OCI-LY7 (cell line): ENCODE results near the gene ANO1. TPM values are rescaled to one million over a fixed set of nuclear protein-coding genes. Genes with fewer than 3 reads are reported as not detected.

Experiments used
- BruUV-seq: library from RNA; stranded (reverse); fragments of 400-500 nt; replicated peaks from 2 replicates; lab custom pipeline; 2021; lab: Mats Ljungman, UMichigan
- CTCF ChIA-PET: fragments of 300-600 bp; sonication (Branson Sonifier 250); formaldehyde crosslinking; loops from one replicate; lab custom pipeline; 2022; ENCODE audit warnings: antibody characterized with exemption; ENCODE audit not compliant: unreplicated experiment; lab: Charles Lee
- POLR2A ChIA-PET: fragments of 300-600 bp; sonication (Branson Sonifier 250); formaldehyde crosslinking; loops from one replicate; lab custom pipeline; 2022; ENCODE audit warnings: antibody characterized with exemption; lab: Charles Lee
- DNase-seq: peaks from one replicate; pipeline ENCODE4 v3.0.0-alpha.2; 2015; ENCODE audit warnings: low spot score
- H2AFZ ChIP-seq: fragments of 200-600 bp; sonication (generic), shearing (Covaris generic); 2 replicates; pipeline ENCODE4 v1.6.1; 2014; ENCODE audit warnings: mild to moderate bottlenecking, antibody characterized with exemption, low read length, moderate library complexity
- H3K27ac ChIP-seq: fragments of 200-600 bp; sonication (generic); 2 replicates; pipeline ENCODE4 v1.5.1; 2014; ENCODE audit warnings: mixed run types, low read depth, mild to moderate bottlenecking, moderate library complexity, low read length, inconsistent platforms; ENCODE audit not compliant: poor library complexity, severe bottlenecking
- H3K36me3 ChIP-seq: fragments of 200-600 bp; sonication (generic); 2 replicates; pipeline ENCODE4 v1.6.1; 2014; ENCODE audit warnings: mild to moderate bottlenecking, antibody characterized with exemption, low read length, moderate library complexity, mixed read lengths; ENCODE audit not compliant: insufficient read depth
- H3K4me1 ChIP-seq: fragments of 200-600 bp; sonication (generic); 2 replicates; pipeline ENCODE4 v1.5.1; 2014; ENCODE audit warnings: mild to moderate bottlenecking, low read length; ENCODE audit not compliant: insufficient read depth, poor library complexity, severe bottlenecking
- H3K4me2 ChIP-seq: fragments of 200-600 bp; sonication (generic); 2 replicates; pipeline ENCODE4 v1.6.1; 2014; ENCODE audit warnings: mild to moderate bottlenecking, low read length
- H3K4me3 ChIP-seq: fragments of 200-600 bp; sonication (generic); 2 replicates; pipeline ENCODE4 v1.5.1; 2014; ENCODE audit warnings: mild to moderate bottlenecking, low read depth, low read length; ENCODE audit not compliant: poor library complexity, severe bottlenecking
- H3K79me2 ChIP-seq: fragments of 200-600 bp; sonication (generic); 2 replicates; pipeline ENCODE4 v1.6.1; 2016; ENCODE audit warnings: low read depth, mild to moderate bottlenecking, low read length, moderate library complexity, mixed read lengths; ENCODE audit not compliant: insufficient read depth
- H3K9me2 ChIP-seq: fragments of 200-600 bp; sonication (generic); 2 replicates; pipeline ENCODE4 v1.6.1; 2016; ENCODE audit warnings: mild to moderate bottlenecking, low read length, mixed read lengths; ENCODE audit not compliant: insufficient read depth
- H3K9me3 ChIP-seq: fragments of 200-600 bp; sonication (generic); 2 replicates; pipeline ENCODE4 v1.6.1; 2014; ENCODE audit warnings: mild to moderate bottlenecking, mixed run types, low read length, mixed read lengths
- H4K20me1 ChIP-seq: fragments of 200-600 bp; sonication (generic); 2 replicates; pipeline ENCODE4 v1.6.1; 2014; ENCODE audit warnings: mild to moderate bottlenecking, antibody characterized with exemption, low read length, moderate library complexity, mixed read lengths; ENCODE audit not compliant: insufficient read depth
- EZH2phosphoT487 ChIP-seq: fragments of 200-600 bp; sonication (generic); IDR thresholded peaks from 2 replicates; pipeline ENCODE4 v1.6.1; 2018; ENCODE audit warnings: low read depth, borderline replicate concordance, mild to moderate bottlenecking, mixed run types, antibody characterized with exemption, low read length, moderate library complexity, mixed read lengths
- intact Hi-C: fragments of 100-400 bp; cut with micrococcal nuclease; formaldehyde crosslinking; loops from one replicate; pipeline ENCODE4 v1.10.0; 2022; ENCODE audit not compliant: unreplicated experiment
- total RNA-seq, 2 experiments: library from RNA; depleted of rRNA in 1 of 2; stranded (reverse); fragments of >200 nt in 1 of 2; shearing (Covaris generic) in 1 of 2; gene quantifications; 2 replicates each; pipeline ENCODE4 v1.2.3, GENCODE V29; 2014 to 2022
- TF ChIP-seq, protein P1 (sequence below): fragments of 200-600 bp; sonication (generic); conservative IDR thresholded peaks from 2 replicates; pipeline ENCODE4 v1.5.1; 2014; ENCODE audit warnings: mild to moderate bottlenecking, antibody characterized with exemption, low read length, moderate library complexity, mixed read lengths

Gene ANO1
- total RNA-seq, 2 experiments from 2014 or later, result not detected

DNA sequence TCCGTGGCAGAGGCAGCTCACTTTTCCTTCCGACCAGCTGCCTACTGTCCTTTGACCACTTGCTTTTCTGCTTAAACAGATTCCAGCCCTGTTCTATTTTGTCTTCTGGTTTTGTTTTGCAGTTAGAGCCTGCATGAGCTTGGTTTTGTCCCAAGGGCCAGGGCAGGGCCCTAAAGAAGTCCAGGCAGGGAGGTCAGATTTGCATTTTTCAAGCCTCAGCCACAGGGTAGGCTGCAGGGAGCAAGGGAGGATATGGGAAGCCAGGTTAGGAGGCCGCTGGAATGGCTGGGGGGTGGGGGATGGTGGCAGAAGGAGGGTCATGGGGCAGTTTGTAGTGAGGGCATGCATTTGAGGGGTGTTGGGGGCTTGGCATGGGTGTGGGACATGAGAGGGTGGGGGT lies 148.1 kb downstream of the ANO1 start:
- ChIA-PET CTCF (no interaction called here), POLR2A (interaction anchor here (0.7 kb wide), 2 partner anchors 72 to 377 kb away, joined by 3 read pairs; no protein-coding TSS in a partner anchor)

DNA sequence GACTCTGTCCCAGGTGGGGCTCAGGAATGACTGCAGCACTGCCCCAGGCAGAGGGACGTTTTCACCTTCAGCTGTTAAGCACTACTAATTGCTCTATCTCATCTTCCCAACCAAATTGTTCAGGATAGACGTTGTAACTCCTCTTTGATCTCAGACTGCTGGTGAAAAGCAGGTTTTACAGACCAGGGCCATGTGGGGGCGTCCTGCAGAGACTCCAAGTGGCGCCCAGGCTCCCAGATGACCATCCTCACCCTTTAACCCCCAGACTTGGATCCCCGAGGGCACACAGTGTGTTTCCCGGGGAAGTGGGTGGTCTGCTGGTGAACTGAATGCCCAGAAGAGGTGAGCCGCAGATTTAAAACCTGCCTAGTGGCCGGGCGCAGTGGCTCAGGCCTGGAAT lies 148.8 kb downstream of the ANO1 start:
- BruUV-seq, result no TSS peak
- Histone ChIP-seq H3K27ac (no peak overlapping the region), H3K4me1 (no peaks in the 10 kb centered on the region), H3K9me2 (no peaks in the 10 kb centered on the region), H2AFZ (no peak overlapping the region), H3K4me2 (no peak overlapping the region), H3K4me3 (no peak overlapping the region), H3K9me3 (no peaks in the 10 kb centered on the region), H4K20me1 (no peaks in the 10 kb centered on the region), H3K79me2 (no peaks in the 10 kb centered on the region), H3K36me3 (no peaks in the 10 kb centered on the region)
- ChIA-PET CTCF (no interaction called here), POLR2A (no interaction called here)
- no peak for DNase-seq
- TF ChIP-seq EZH2phosphoT487, result no peak
- TF ChIP-seq, protein P1, sequence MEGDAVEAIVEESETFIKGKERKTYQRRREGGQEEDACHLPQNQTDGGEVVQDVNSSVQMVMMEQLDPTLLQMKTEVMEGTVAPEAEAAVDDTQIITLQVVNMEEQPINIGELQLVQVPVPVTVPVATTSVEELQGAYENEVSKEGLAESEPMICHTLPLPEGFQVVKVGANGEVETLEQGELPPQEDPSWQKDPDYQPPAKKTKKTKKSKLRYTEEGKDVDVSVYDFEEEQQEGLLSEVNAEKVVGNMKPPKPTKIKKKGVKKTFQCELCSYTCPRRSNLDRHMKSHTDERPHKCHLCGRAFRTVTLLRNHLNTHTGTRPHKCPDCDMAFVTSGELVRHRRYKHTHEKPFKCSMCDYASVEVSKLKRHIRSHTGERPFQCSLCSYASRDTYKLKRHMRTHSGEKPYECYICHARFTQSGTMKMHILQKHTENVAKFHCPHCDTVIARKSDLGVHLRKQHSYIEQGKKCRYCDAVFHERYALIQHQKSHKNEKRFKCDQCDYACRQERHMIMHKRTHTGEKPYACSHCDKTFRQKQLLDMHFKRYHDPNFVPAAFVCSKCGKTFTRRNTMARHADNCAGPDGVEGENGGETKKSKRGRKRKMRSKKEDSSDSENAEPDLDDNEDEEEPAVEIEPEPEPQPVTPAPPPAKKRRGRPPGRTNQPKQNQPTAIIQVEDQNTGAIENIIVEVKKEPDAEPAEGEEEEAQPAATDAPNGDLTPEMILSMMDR, result peak; percentile 67
- intact Hi-C loops, result no loop called here

More for the DNA sequence above, 148.1 kb downstream of the ANO1 start:
- Histone ChIP-seq H3K9me2 (no peaks in the 10 kb centered on the region), H3K4me1 (no peaks in the 10 kb centered on the region), H3K4me3 (no peak overlapping the region), H4K20me1 (no peaks in the 10 kb centered on the region), H3K9me3 (no peaks in the 10 kb centered on the region), H3K4me2 (no peak overlapping the region), H3K27ac (no peak overlapping the region), H2AFZ (no peak overlapping the region), H3K36me3 (no peaks in the 10 kb centered on the region), H3K79me2 (no peaks in the 10 kb centered on the region)
- DNase-seq, result no peak
- BruUV-seq, result no TSS peak
- intact Hi-C loops, result no loop called here
- TF ChIP-seq, protein P1, result no peak
- no peak for TF ChIP-seq EZH2phosphoT487

DNA sequence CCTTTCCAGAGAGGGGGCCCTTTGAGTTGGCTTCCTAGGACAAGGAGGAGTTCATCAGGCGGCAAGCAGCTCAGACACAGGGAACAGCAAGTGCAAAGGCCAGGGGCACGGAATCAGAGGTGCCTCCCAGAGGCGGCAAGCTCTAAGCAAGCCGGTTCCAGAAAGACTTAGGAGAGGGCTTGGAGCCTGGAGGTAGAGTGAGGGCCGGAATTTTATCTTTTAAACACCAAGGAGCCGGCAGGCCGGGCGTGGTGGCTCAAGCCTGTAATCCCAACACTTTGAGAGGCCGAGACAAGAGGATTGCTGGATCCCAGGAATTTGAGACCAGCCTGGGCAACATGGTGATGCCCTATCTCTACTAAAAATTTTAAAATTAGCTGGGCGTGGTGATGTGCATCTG lies 151.6 kb downstream of the ANO1 start:
- no TSS peak for BruUV-seq
- H3K79me2 ChIP-seq, result no peaks in the 10 kb centered on the region
- CTCF ChIA-PET, result no interaction called here
- no peaks in the 10 kb centered on the region for H3K36me3 ChIP-seq
- no peak overlapping the region for H2AFZ ChIP-seq
- H3K4me1 ChIP-seq, result no peaks in the 10 kb centered on the region
- no peaks in the 10 kb centered on the region for H3K9me3 ChIP-seq
- TF ChIP-seq EZH2phosphoT487, result no peak
- TF ChIP-seq, protein P1, result no peak
- no peaks in the 10 kb centered on the region for H4K20me1 ChIP-seq
- H3K4me3 ChIP-seq, result no peak overlapping the region
- POLR2A ChIA-PET, result no interaction called here
- H3K9me2 ChIP-seq, result no peaks in the 10 kb centered on the region
- H3K27ac ChIP-seq, result no peak overlapping the region
- H3K4me2 ChIP-seq, result no peak overlapping the region
- intact Hi-C loops, result no loop called here
- no peak for DNase-seq
